ENCODE results near the gene DGUOK.

GRCh38 chr2:73997813-73998212 is 71.1 kb downstream of the DGUOK start:
- no peak for TF ChIP-seq EZH2 (IDR thresholded peaks at IDR 0.05; ENCODE audit: insufficient read depth, poor library complexity, severe bottlenecking)
- no peak for TF ChIP-seq EZH2phosphoT487 (IDR thresholded peaks at IDR 0.05; ENCODE audit: insufficient read depth, low read depth)
